ENCODE measurements around the gene ILK.

The ILK gene

DNA sequence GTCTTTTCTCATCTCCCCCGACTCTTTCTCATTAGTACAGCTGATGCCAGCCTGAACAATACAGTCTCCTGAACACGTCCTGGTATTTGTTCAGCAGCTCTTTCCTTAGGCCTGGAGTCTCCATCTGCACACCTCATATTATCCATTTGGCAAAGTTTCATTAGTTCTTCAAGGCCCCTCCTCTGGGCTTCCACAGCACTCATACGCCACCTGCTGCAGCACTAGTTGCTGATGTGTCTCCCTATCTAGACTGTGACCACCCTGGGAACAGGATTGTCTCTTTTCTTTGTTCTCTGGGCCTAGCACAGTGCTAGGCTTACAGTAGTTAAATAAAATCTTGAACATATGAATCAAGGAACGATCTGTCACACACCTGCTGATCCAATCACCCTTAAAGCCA, 34.9 kb downstream of the ILK start:
- no peak for DNase-seq

- no peak for DNase-seq
These were observed 36.7 kb downstream of the ILK start for GRCh38 chr11:6640036-6640984.

DNA sequence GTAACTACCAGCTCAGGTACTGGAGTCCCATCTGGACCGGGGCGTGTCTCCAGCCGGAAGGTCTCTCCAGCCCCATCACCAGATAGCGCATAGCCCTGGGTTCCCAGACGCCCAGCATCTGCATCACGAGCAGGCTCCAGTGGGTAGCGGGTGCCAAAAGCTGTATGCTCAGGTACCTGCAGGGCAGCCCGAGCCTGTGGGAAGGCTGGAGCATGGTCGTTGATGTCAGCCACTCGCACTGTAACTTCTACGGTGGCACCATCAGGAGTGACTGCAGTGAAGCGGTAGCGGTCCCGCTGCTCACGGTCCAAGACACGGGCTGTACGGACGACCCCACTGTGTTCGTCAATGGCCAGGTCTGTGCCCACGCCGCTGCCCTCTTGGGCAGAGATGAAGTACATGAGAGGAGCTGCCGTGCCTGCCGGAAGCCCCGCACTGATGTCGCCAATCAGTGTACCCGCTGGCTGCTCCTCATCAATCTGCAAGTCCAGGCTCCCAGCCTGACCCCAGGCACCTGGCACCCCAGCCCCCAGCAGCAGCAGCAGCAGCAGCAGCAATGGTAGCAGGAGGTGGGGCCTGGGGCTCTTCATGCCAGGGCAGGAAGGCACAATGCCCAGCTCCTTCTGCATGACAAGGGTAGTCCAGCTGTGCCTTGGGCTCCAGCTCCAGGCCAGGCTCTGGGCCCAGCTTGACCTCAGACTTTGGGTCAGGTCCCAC, 37.6 kb downstream of the ILK start:
- DNase-seq, result no peak

DNA sequence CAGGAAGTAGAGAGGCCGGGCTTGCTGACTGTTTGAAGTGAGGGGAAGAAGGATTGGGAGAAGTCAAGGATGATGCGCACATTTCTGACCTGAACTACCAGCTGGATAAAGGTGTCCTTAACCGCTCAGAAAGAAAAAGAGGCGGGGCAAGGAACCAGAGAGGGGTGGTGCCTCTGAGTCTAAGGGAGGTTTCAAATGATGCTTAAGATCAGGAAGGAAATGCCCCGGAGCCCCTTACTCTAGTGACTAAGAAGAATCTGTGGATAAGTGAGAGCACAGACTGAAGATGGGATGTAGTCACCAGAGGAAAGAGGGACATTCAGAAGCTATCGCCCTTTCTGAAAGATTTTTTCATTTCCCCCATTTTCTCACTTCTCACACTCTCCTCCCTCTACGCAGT, 39.4 kb downstream of the ILK start:
- DNase-seq, result no peak

- DNase-seq, result peak; percentile 87
These were observed 42.5 kb downstream of the ILK start for GRCh38 chr11:6646071-6646470.

GRCh38 chr11:6646576-6646917, 43.0 kb downstream of the ILK start:
- peak; percentile 93 for DNase-seq

- peak; percentile 74 for DNase-seq
These were observed 43.5 kb downstream of the ILK start for GRCh38 chr11:6646918-6647679.

DNA sequence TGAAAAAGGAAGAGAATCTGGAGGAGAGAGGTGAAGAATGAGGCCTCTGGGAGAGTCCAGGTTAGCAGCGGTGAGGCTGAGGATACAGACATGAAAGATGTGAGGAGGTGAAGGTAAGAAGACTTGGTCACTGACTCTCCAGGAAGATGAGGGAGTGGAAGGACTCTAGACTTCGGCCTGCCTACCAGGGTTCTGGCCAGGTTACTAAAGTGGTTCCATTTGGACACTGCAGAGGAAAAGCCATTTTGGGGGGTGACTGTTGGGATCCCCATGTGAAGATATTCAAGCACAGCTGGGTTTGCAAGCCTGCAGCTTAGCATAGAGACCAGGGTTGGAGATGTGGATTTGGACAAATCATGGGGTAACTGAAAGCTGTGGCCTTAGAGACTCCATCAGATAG, 44.3 kb downstream of the ILK start:
- no peak for DNase-seq

DNA sequence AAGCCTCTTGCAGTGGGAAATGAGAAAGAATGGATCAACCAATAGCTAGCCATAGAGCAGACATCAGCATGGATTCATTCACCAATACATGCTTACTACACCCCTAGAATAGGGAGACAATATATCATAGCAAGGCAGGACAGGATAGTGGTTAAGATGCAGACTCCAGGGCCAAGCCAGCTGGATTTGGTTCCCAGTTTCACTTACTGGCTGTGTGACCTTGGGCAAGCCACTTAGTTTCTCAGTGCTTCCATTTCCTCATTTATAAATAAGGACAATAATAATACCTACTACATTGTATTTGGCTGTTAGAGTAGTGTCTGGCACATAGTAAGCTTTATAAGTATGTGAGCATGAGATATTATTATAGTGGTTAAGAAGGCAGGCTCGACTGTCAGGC, 44.9 kb downstream of the ILK start:
- no peak for DNase-seq

GRCh38 chr11:6650104-6650503, 46.5 kb downstream of the ILK start:
- no peak for DNase-seq

- DNase-seq, result no peak
These were observed 47.4 kb downstream of the ILK start for GRCh38 chr11:6650980-6651379.

DNA sequence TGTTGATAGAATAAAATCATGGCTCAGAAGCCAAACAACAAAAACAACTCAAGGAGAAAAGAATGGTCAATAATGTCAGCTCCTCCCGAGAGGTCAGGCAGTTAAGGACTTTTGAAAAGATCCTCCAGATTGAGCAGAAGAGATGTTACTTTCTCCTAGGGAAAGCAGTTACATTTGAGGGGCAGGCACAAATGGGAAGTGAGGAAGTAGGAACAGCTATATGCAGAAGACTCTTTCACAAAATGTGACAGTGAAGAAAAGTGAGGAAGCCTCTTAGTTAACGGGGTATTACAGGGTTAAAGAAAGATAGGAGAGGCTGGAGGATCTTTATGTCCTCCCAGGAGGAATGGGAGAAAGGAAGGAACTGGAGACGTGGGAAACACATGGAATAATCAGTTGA, 48.6 kb downstream of the ILK start:
- DNase-seq, result no peak

DNA sequence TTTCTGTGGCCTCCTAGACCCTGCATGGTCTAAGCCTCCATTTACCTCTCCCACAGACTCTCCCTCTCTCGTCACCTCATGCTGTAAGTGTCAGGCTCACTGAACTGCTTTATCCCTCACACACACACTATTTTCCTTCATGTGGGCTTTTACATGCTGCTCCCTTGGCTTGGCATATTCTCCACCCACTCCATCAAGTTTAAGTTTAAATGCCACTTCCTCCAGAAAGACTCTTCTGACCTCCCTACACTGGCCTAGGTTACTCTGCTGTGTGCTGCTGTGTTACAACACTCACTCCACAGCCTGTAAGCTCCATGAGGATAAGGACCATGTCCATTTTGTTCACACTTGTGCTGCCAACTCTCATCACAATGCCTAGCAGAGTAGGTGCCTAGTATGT, 49.5 kb downstream of the ILK start:
- DNase-seq, result no peak

DNA sequence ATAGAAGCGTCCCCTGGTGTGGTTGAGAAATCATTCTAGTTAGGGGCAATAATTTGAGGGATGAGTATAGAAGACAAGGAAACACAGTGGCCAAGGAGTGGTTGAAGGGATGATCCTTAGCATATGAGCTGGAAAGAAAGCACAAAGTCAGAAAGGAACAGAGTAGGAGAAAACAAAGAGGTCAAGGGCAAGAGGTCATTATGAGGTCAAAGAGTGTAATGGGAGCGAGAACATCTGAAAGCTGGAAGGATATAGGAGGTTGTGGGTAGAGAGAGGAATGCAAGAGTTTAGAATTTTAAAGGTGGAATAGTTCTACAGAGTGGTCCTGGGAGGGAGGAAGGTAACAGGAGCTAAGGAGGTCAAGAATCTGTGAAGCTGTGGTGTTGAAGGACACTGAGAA, 50.1 kb downstream of the ILK start:
- DNase-seq, result no peak

GRCh38 chr11:6654281-6655019, 50.9 kb downstream of the ILK start:
- DNase-seq, result peak; percentile 48

- DNase-seq, result peak; percentile 66
These were observed 51.6 kb downstream of the ILK start for GRCh38 chr11:6655020-6655789.

DNA sequence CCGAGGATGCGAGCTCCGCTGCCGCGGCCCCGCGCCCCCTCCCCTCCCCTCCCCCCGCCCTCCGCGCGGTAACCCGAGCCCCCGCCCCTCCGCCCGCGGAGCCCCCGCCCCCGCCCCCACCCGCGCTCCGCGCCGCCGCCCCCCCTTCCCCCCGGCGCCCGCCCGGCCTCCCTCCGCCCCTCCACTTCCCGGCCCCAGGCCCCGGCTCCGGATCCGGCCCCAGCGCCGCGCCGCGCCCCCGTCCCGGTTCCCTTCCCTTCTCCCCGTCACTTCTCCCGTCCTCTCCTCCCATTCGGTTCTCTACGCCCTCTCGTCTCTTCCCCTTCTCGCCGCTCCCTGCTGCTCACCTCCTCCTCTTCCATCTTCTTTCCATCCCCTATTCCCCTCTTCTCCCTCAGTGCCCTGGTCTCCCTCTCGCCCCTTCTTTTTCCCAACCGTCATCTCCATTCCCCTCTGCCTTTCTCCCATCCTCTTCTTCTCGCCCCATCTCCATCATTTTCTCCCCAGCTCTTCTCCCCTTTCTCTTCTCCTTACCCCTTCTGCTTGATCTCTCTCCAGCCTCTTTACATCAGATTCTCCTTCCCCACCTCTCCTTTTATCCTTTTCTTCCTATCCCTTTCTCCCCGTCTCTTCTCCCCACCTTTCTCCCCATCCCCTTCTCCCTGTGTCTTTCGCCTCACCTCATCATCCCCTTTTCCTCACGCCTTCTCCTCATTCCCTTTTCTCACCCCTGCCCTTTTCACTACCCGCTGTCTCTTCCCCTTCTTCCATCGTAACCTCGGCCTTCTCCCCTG, 52.4 kb downstream of the ILK start, which contains the start of gene DCHS1:
DCHS1 (minus strand) TSS at position 20 of the 794 bp plus-strand sequence. CDS start 14,196 bp downstream, outside the sequence.
- peak; percentile 80 for DNase-seq

DNA sequence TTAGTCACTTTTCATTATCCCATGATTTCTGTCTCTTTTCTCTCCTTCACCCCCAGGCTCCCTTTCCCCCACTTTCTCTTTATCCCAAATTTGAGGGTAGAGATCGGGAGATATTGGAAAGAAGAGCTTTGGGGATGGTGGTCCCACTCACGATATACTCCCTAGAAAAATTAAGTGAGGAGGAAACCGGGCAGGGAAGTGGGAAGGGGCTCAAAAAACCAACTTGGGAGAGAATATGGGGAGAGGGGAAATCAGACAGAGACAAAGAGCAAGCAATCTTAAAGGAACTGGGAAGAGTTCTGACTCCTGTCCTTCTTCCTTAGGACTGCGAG, 53.0 kb downstream of the ILK start:
- no peak for DNase-seq

DNA sequence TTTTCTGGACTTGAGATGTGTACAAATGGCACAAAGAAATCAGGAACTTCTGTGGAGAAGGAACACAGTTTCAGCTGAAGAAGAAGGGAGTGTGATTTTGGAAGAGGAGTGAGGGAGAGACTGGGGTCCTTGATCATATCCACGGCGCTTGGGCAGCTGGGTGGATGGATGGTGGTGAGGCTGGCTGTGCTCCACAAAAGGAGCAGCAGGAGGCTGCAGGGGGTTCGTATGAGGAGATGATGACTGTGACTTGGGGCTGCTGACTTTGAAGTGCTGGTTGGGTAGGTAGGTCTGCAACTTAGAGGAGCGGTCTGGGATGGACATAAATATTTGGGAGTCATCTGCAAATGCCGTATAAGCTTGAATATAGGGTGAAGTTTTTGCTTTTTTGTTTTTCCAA, 53.4 kb downstream of the ILK start:
- DNase-seq, result no peak

GRCh38 chr11:6657346-6657745, 53.8 kb downstream of the ILK start:
- no peak for DNase-seq

DNA sequence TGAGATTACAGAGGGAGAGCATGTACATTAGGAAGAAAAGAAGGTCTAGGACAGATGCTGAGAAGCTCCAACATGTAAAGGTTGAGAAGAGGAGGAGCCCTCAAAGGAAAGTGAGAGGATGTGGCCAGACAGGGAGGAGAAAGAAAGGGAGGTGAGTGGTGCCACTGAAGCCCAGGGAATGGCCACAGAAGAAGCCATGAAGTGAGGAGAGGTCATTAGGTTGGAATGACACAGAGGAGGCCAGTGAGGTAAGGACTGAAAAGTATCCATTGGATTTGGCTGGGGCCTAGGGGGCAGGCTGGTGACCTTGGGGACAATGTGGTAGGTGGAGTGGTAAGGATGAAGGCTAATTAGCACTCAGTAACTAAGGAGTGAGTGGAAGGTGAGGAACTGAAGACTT, 55.1 kb downstream of the ILK start:
- no peak for DNase-seq
